ENCODE results near the gene SEPTIN10.
"Not testable (repeated sequence)": the region's sequence is repeated elsewhere in the genome, so short reads cannot be mapped to it uniquely, and the experiment has no call there.

Gene SEPTIN10

DNA sequence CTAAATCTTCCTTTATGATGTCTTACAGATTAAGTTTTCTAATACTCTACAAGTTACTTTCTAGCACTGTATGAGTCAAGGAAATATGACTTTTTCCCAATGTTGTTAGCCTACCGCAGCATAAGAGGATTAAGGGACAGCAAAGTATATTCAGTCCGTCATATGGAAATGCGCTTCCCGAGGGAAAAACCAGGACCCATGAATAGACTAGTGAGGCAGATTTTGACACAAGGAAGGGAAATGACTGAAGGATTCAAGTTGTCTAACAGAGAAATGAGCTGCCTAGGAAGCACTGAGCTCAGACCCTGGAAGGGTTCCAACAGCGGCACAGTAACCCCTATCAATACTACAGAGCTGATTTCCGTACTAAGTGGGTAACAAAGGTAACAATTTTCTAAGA, 12.0 kb downstream of the SEPTIN10 start:
- DNase-seq, result no peak

DNA sequence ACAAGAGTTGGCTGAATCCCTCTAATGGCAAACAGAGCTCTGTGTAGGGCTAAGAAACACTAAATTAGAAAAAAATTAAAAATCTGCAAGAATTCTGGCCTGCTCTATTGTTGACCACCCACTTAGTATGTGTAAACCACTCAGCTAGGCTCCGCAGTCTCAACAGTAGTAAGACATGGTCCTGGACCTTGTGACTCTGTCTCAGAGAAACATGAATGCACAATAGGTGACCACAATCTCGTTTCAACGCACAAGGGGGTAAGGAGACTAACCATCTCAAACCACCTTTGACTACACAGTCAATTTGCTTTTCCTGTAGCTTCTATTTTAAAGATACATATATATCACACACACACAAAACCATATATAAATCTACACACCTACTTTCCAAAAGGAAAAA, 16.5 kb downstream of the SEPTIN10 start:
- DNase-seq, result no peak

DNA sequence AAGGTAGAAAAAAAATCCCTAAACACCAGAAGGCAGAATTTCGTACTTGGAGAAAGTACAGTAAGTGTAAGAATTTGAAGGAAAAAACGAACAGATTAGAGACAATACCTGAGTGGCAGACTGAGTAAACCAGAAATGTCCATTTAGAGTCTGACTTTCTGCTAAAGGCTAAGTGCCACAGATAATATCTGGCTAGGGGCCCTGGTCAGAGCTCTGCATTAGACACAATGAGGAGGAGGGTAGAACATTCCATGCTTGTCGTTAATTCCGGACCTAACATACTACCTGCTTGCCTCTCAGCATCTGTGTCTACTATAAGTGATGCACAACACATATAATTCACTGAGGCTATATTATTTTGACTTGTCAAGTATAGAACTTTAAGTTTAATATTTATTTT, 18.1 kb downstream of the SEPTIN10 start:
- DNase-seq, result no peak

DNA sequence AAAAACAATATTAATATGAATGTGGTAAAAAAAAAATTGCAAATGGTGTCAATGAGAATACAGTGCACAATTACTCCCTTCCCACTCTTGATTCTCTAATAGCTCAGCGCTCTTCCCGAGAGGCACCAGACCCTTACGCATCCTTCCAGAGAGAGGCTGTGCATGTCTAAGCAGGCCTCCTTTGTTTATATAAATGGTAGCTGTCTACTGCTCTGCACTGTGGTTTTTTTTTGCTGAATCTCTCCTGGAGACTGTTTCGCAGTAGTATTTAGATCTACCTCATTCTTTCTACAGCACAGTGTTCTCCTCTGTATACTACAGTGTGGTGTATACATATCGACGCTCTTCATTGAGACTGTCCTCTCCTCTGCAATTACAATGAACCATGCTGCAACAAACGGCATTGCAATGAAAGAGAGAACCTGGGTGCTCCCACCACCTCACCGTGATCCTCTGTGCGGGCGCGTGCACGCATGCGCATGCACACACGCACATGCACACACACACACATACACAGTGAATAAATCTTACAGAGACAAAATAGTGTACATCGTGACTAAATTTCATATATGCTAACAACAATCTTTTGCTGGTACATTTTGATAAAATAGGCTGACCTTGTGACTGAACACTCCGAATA, 19.4 kb downstream of the SEPTIN10 start:
- no peak for DNase-seq

DNA sequence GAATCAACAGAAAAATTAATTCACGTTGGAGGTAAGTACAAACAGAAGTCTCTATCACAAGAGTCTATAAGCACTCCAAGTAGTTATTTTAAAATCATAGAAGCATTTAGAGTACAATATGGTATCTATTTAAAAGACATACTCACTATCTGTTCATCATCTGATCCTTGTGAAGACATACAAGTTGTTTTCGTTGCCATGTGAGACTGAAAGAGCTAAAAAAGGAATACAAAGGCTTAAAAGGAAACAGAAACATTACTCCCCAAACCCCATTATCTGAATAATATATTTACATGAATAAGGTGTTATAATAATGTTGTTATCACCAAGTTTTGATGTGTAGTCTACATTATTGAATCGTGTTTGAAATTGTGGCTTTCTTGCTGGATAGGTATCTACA, 20.9 kb downstream of the SEPTIN10 start:
- DNase-seq, result no peak

DNA sequence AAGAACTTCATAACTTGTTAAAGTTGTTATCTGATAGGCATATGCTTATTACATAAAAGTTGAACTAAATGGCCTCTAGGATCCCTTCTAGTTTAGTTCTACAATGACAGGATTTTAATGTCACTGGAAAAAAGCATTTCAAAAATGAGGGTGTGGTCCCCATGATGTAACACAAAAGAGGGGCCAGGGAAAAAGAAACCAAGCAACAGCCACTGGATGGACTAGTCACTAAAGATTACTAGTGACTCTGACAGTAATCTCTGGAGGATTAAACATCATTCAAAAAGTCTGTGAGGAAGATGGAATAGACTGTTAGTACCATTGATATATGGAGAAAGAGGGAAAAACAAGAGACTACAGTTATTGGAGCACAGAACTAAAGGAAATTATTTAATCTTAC, 22.6 kb downstream of the SEPTIN10 start:
- DNase-seq, result no peak

DNA sequence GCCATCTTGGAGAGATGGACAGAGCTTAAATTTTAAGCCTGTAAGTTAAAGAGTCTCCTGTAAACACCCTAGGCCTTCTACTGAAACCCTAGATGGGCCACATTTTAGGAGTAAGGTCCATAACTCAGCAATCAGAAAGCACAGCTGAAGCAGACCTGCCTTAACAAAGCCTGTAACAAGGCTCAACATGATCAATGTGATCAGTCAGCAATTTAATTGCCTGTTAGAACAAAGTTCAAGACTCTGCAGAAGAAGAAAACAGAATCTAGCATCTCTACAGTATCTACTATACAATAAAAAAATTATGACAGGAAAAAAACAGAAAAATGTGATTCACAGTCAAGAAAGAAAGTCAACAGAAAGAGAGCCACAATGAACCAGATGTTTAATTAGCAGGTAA, 27.1 kb downstream of the SEPTIN10 start:
- no peak for DNase-seq

DNA sequence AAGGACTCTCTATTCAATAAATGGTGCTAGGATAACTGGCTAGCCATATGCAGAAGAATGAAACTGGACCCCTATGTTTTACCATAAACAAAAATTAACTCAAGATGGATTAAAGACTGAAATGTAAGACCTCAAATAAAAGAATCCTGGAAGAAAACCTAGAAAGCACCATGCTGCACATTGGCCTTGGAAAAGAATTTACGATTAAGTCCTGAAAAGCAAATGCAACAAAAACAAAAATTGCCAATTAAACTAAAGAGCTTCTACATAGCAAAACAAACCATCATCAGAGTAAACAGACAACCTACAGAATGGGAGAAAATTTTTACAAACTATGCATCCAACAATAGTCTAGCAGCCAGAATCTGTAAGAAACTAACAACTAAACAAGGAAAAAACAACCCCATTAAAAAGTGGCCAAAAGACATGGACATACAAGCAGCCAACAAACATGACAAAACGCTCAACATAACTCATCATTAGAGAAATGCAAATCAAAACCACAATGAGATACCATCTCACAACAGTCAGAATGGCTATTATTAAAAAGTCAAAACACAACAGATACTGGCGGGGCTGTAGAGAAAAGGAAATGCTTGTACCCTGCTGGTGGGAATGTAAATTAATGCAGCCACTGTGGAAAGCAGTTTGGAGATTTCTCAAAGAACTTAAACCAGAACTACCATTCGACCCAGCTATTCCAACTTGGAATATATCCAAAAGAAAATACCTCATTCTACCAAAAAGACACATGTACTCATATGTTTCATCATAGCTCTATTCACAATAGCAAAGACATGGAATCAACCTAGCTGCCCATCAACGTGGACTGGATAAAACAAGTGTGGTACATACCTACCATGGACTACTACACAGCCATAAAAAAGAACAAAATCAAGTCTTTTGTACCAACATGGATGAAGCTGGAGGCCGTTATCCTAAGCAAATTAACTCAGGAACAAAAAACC, 30.6 kb downstream of the SEPTIN10 start:
- no peak for DNase-seq

DNA sequence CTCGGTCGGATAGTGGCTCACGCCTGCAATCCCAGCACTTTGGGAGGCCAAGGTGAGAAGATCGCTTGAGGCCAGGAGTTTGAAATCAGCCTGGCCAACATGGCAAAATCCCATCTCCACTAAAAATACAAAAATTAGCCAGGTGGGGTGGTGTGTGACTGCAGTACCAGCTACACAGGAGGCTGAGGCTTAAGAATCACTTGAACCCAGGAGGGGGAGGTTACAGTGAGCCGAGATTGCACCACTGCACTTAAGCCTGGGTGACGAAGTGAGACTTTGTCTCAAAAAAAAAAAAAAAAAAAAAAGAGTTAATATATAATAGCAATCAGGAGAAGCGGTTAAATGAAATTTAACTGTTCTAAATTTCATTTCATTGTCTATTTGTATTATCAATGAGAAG, 36.1 kb downstream of the SEPTIN10 start:
- not testable (repeated sequence) for DNase-seq

DNA sequence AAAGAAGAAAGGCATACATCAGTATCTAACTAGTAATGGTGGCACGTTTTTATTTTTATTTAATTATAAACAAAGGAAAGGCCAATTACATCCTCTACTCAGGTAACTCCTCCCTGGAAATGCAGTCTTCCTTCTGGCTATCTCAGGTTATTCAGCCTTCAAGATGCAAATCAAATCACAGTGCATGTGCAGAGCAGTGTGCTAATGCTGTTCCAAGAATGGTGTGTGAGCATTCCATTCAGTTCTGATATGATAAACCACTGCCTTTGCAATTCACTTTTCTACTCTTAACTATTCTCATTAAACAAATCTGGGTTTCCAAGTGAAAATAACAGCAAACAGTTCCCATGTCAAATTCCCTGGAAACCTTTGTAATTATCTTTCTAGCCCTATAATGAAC, 38.4 kb downstream of the SEPTIN10 start:
- DNase-seq, result no peak

DNA sequence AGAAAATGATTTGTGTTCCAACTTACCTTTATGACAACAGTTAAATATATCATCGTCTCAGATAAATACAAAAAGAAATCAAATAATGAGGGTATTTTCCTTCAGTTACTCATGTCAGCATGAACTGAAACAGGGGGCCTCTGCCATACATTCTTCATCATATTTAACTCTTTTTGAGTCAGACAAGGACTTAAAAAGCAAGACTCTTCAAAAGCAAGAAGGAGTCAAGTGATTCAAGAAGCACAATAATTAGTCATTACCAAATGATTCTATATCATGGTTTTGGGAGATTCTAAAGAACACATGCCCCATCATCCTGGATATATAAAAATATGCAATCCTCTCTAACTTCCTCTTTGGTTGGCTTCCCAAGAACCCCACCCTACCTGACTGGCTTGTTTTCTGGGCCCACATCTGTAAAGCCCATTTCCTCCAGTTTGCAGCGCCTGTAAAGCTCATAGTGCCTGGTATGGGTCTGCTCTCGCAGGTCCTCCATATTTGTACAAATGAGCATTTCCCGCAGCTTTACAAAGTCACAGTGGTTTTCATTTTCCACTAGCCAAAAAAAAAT, 49.7 kb downstream of the SEPTIN10 start:
- DNase-seq, result no peak

DNA sequence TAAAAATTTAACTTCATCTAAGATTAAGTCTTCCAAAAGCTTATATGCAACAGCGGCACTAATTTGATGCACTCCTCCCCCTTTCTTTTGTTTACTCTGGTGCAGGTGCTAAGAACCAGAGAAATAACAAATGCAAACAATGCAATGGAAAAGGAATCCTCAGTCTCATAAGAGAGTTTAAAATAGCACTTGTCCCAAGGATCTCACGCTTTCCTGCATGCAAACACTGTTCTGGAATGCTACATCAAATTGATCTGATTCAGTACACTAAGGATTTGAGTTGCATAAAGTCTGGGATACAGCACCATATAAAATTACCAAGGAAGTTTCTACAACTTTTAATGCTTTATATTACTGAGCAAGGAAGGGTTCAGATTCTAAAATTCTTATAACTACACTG, 50.5 kb downstream of the SEPTIN10 start:
- DNase-seq, result no peak

DNA sequence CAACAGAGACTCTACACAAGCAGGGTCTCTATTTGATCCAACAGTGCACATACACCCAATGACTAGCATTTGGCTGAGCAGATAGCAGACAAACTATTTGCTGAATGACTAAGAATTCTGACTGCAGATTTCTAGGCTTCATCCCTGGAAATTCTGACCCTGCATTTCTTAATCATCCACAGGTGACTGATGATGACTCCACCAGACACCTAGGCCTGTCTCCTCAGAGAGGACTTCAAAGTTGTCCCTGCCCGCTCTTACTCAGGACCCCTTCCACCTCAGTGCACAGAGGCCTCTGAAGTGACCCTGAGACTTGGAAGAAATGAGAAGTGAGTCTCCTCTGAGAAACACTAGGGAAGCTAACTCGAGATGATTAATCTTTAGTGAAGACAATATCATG, 51.3 kb downstream of the SEPTIN10 start:
- DNase-seq, result no peak

DNA sequence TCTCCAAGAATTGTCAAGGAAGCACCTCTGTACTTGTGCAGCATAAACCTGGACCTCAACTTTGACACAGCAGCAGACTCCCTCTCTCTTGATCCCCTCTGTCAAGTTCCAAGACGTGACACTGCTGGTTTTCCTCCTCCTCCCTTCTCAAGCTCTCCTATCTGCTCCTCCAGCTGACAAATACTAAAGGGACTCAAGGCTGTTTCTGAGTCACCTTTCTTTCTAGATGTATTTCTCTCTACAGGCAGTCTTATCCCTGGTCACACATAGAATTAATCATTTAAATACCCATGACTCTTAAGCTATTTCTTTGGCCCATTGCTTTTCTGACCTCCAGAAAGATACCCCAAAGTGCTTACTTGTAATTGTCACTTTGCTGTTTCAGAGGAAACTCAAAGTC, 53.5 kb downstream of the SEPTIN10 start:
- DNase-seq, result no peak

DNA sequence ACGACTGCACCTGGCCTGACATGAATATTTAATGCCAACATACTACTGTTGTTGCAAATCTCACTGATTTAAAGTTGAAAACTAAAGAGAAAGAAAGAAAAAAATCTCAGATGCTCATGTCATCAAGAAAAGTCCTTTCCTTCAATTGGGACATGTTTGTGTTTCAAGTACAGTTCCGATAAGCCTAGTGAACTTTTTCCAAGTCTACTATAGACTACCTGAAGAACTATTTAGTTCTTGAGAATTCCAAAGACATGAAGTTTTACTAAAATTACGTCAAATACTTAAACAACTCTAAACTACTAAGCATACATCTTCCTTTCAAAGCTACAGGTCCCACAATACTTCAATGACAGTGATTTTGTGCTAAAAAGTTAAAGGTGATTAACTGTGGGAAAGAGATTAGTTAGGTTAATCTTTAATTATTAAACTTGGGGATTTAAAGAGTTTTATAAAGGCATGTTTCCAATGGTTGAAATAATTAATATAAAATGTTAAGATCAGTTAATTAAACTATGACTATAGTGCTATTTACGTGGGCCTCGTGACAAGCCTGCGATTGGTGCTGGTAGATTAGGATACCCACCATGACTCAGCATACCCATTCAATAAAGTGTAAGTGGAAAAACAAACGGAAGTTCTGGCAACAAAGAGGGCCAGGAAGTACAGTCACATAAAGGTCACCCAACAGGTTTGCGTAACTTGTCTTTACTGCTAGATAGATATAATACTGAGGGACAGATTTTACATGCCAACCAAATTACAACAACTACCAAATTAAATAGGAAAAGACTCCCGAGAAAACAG, 55.5 kb downstream of the SEPTIN10 start:
- DNase-seq, result no peak

DNA sequence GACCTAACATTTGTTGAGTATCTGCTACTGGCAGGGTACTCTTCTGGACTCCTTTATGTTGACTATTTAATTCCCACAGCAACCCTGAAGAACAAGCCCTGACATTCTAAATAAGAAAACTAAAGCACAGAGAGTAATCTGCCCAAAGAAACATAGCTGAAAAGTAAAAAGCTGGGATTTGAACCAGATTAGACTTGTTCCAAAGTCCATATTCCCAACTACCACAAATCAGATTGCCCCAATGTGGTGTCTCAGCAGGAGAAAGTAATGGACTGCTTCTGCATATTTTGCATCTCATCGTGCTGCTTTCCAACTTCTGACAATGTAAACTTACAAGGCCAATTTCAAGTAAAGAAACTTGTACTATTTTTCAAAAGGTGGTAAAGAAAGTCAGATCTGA, 56.5 kb downstream of the SEPTIN10 start:
- no peak for DNase-seq

DNA sequence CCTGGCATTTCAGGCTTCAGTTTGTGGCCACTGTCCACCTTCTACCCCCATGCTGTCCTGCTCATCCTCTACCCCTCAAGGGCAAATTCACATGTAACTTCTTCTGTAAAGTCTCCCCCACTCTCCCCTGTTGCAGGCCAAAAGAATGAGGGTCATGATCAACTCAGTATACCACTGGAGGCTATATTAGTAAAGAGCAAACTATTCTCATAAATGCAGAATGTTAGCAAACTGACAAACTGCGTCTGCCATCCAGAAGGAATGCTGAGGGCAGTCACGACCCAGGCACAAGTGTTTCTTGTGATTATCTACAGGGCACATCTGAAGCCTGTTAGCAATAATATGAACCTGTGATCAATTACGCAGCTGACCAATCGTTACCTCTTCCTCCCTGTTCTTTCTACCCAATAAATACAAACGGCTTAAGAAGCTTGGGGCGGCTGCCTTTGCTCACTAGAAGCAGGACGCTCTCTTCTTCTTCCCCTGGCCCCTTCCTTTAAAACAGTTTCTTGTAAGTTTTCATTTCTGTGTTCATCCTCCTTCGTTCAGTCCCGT, 58.3 kb downstream of the SEPTIN10 start:
- no peak for DNase-seq

DNA sequence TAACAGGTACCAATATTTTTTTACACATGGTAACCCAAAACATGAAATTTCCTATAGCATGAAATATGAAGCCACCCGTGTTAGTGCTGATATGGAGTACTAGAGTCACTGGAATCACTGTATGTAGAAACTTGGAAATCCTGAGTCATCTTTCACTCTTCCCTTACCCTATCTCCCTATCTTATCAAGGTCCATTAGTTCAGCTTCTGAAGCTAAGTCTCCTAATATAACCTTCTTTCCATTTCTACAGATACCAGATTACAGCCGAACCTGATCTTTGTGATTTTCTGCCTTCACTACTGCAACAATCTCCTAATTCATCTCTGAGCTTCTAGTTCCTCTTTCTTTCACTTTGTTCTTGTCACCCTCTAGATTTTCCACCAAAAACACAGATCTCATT, 59.0 kb downstream of the SEPTIN10 start:
- DNase-seq, result peak in 1 of 2 experiments; percentile 5

DNA sequence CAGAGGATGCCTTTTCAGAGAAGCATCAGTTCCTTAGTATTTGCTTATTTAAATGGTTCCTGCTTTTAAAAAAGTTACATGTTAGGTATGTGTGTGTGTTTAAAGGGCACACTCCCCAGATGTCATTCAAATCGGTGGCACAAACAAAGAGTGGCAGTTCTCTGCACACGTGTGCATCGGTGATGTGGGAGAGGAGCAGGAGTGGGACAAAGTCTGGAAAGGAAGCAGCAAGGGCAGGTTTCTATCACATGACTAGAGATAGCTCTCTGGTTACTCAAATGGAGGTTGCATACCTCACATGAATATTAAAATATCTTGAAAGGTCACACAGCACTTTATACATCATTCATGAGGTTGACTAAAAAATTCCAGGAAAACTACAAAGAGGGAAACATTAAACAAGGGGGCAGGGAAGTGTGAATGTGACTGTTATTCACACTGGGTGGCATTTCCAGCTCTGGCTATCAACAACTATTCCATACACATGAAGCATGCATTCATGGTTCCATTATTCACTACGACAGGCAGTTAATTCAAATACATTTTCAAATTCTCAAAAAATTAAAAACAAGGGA, 64.7 kb downstream of the SEPTIN10 start:
- DNase-seq, result no peak

DNA sequence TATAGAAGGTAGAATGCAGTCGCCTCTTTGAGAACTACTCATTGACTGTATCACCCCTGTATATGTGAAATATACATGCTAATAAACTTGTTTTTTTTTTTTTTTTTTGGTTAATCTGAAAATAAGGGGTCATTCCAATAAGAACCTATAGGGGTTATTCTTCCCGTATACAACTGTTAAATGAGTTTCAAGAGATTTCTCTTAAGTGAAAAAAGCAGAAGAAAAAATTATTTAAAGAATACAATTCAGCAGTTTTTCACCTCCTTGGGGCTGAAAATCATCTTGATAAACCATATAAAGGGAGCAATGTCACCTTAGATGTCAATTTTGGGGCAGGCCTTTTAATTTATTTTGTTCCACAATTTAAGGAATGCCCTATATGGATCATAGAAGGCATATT, 66.5 kb downstream of the SEPTIN10 start:
- DNase-seq, result no peak

DNA sequence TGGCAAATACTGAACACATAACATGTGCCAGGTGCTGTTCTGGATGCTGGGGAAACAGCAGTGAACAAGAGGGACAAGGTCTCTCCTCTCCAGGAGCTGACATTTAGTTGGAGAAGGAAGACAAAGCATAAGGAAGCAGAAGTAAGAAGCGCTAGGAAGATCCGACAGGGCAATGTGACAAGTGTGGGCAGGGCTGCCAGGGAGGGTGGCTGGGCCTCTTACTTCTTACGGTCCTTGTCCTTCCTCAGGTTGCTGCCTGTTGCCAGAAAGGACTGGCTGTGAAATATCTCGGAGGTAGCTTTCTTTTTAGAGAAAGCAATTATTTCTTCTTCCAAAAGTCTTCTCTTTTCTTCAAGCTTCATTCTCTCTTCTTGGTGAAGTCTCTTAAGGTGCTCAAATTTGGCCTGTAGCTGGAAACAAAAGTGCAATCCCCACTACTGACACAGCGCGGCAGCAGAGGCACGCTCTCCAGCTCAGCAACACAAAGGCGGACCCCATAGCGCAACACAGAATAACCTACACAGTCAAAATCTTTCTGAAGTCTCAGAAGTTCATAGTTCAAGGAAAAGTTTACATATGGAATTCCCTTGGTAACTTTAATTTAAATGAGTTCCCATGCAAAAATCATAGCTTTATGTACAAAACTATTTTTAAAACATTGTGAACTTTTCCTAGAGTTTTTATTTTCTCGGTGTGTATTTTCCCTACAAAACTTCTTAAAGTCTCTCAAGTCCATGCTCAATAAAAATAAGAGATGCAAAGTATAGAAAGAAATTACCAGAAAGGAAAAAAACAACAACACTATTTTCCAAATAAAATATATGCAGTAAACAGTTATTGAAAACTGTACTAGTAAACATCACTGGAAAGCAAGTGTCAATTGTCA, 67.7 kb downstream of the SEPTIN10 start:
- peak; percentile 78 to 84 for DNase-seq

Measured in Kasumi-1 (cell line).